SK-N-MC (cell line): ENCODE results near the gene EFHD2.

Experiments
- EZH2 ChIP-seq: fragments of 200-600 bp; sonication (generic); IDR thresholded peaks from one replicate; pipeline ENCODE4 v1.6.1; 2017; ENCODE audit warnings: antibody characterized with exemption
- POLR2AphosphoS5 ChIP-seq: IDR thresholded peaks from 2 replicates; pipeline ENCODE4 v1.6.1; 2012; ENCODE audit warnings: mild to moderate bottlenecking, low read depth, low read length, borderline replicate concordance

GRCh38 chr1:15412175-15412800, 2.6 kb downstream of the EFHD2 start:
- TF ChIP-seq POLR2AphosphoS5 (no peak), EZH2 (no peak)
